Right lobe of liver (tissue), 4 donors: ENCODE data around the gene ARNT2.

ENCODE experiments used
- CTCF ChIP-seq, 4 donors: fragments of 200-600 bp in 3 of 4; fragments of 450-650 bp in 1 of 4; IDR thresholded peaks; one replicate each; pipeline versions ENCODE4 v1.5.1 to v1.8.0; 2016 to 2022; ENCODE audit warnings: antibody characterized with exemption in 4 of 4, mild to moderate bottlenecking in 2 of 4
- POLR2A ChIP-seq: fragments of 450-650 bp; IDR thresholded peaks from one replicate; pipeline ENCODE4 v1.6.1; 2017; ENCODE audit warnings: antibody characterized with exemption, mild to moderate bottlenecking
- donor health status: DM: no; HTN: no; CAD: no.
- donor health status: DM: no; HTN: no; CAD: no.
- donor health status: DM: no; HTN: yes; CAD: no.

GRCh38 chr15:80609091-80609490 is 204.9 kb downstream of the ARNT2 start:
- TF ChIP-seq CTCF (IDR thresholded peaks at IDR 0.05), result no peak
- TF ChIP-seq POLR2A, result no peak
